DMS153 treated with DMSO at 0.1 percent for 48 hours (cell line): ENCODE results near the gene SLC38A5.
"Not testable (repeated sequence)": the region's sequence is repeated elsewhere in the genome, so short reads cannot be mapped to it uniquely, and the experiment has no call there.

Experiments
- DNase-seq: peaks from one replicate; lab custom pipeline; 2025; ENCODE audit not compliant: unreplicated experiment; lab: John Stamatoyannopoulos, UW

Gene SLC38A5

DNA sequence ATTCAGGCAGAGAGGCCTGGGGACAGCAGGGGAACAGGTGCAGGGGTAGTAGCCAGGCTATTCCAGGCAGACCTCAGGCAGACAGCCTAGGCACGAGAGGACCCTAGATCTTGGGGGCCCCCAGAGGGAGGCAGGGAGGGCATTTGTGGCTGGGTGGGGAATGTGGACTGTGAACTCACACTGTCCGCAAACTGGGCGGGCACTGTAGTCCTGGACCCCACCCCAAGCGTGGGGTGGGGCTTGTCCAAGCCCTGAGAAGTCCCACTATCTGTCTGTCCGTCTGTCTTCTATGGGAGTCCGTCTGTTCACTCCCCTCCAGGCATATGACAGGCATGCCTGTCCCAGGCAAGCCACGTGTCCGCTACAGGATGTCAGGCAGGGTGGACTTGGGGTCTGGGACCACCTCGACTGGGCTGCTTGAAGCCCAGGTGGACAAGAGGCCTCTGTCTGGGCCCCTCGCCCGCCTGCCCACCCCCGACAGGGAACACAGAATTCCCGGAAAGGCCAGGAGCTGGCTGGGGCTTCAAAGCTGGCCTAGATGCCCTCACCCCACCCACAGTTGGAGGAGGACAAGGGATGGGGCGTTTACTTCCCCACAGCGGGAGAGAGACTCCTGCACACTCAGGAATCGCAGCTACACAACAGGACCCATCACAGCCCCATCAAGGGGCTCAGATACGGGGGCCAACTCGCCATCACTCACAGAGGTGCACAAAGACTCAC is at the start of gene SLC38A5:
TSS of gene SLC38A5 (minus strand) at position 151 of the 723 bp plus-strand sequence. CDS start 2,336 bp downstream, outside the sequence.
- DNase-seq: no peak

DNA sequence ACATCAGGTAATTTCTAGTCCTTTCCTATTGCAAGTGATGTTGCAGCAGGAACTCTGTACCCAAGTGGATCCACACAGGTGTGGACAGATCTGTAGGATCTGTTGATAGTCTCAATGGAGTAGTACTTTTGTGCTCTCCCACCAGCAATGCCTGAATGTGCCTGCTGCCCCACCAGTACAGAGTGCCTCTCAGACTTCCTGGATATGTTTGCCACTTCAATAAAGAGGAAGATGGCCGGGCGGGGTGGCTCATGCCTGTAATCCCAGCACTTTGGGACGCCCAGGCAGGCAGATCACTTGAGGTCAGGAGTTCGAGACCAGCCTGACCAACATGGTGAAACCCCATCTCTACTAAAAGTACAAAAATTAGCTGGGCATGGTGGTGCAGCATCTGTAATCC is 49.4 kb upstream of the SLC38A5 start:
- not testable (repeated sequence) for DNase-seq

DNA sequence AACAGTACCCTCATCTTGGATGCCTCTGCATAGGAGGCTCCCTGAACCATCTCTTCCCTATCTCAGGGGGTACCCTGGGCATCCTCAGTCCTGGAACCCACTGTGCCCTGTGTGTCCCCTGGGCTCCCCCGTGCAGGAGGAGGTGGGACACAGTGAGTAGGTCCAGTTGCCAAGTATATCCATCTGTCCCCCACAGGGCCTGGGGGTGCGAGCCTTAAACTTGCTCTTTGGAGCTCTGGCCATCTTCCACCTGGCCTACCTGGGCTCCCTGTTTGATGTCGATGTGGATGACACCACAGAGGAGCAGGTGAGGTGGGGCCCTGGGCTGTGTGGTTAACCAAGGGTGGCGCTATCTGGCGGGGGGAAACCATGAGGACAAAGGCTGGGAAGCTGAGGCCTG is 46.9 kb upstream of the SLC38A5 start:
- DNase-seq: no peak

DNA sequence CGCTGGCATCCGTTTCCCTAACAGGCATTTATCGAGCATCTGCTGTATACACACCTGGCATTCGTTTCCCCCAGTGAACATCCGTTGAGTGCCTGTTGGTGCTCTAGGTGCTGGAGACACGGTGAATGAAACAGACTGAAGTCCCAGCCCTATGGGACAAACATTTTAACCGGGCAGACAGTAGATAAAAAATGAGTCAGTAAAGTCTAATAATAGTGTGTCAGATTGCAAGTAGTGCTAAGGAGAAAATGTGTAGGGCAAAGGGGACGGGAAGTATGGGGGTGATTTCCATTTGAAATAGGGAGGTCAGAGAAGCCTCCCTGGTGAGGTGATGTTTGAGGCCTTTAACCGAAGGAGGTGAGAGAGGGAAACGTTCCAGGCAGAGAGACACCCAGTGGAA is 46.2 kb upstream of the SLC38A5 start:
- DNase-seq: no peak

DNA sequence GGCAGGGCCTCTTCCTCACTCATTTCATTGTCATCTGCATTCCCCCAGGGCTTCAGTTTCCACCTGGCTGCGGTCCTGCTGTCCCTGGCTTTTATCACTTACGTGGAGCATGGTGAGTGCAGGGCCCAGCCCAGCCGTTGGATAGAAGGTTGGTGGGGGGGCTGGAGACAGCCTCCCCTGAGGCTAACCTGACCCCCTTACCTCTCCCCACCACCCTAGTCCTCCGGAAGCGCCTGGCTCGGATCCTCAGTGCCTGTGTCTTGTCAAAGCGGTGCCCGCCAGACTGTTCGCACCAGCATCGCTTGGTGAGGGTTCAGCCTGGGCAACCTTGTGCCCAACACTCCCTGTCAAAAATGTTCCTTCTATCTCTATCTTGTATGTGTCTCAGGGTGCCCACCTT is 45.8 kb upstream of the SLC38A5 start:
- DNase-seq: no peak

DNA sequence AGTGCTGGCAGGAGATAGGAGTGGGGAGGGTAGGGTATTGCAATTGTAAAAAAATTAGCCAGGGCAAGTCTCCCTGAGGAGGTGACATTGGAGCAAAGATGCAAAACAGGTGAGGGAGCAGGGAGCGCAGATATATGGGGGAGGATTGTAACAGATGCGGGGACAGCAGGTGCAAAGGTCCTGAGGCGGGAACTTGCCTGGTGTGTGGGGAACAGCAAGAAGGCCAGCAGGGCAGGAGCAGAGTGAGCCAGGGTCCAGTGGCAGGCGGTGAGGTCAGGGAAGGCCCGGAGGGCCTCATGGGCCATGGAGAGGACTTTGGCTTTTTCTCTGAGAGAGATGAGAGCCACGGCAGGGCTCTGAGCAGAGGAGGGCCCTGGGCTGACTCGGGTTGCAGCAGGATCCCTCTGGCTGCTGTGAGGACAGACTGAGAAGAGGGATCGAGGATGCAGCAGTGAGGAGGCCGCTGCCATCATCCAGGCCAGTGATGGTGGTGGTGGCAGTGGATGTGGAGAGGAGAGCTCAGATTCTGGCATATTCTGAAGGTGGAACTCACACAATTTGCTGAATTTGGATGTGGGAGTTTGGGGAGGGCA is 44.9 kb upstream of the SLC38A5 start:
- no peak for DNase-seq

DNA sequence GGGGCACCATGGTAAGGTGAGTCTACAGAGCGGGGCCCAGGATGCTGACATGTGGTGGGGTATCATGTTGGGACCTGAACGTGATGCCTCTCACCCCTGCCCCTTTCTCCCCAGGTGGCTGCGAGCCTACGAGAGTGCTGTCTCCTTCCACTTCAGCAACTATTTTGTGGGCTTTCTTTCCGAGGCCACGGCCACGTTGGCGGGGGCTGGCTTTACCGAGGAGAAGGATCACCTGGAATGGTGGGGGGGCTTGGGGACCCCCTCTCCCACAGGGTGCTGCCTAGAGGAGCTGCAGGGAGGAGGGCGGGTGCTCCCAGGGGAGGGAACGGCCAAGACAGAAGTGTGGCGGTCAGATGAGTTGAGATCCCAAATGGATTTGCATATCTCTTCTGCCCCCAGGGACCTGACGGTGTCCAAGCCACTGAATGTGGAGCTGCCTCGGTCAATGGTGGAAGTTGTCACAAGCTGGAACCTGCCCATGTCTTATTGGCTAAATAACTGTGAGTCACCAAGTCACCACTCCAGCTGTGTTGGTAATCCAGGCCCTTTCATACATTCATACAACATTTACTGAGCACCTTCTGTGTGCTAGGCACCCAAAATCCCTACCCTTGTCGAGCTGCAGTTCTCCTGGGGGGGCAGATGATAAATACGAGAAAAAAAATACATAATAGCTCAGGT is 44.2 kb upstream of the SLC38A5 start:
- DNase-seq: no peak

DNA sequence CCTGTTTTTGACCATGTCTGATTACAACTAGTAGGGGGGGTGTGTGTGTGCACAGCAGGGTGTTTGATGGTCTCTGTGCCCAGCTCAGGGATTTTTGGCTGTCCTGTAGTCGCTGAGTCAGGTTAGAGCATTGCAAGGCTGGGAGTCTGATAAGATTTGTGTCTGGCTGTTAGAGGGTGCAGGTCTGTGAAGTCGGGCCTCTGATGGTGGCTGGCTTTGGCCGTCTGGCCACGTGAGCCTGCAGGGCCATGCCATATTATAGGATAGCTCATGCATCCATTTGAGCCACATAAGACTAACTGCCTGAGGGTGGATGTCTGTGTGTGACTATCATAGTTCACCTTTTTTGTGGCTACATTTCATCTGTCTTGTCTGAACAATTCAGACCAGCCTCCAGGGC is 43.6 kb upstream of the SLC38A5 start:
- DNase-seq: no peak

DNA sequence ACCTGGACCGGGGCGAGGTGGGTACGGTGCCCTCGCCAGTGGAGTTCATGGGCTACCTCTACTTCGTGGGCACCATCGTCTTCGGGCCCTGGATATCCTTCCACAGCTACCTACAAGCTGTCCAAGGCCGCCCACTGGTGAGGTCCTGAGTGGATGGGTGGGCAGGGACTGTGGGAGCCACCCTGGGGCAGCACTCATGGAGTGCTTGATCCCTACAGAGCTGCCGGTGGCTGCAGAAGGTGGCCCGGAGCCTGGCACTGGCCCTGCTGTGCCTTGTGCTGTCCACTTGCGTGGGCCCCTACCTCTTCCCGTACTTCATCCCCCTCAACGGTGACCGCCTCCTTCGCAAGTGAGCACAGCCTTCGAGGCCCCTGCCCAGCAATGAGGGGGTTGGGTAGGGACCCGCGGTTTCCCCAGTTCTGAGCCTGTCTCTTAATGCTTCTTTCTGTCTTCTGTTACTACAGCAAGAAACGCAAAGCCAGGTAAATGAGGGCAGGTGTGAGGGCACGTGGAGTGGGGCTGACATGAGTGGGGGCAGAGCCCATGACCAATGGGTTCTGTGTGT is 42.4 kb upstream of the SLC38A5 start:
- no peak for DNase-seq

DNA sequence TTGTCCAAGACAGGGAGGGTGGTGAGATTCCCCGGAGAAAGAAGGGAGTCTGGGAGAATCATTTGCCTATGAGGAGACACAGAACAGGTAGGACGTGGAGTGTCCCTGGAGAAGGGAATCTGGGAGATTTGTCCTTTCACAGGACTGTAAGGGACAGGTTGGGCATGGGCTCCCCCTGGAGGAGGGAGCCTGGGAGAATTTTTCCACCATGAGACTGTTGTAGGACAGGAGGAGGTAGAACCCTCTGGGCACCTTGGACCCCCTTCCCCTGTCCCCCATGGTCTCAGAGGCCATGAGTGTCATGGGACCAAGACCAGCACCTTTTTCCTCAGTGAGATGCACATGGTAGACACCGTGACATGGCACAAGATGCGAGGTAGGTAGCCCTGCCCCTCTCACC is 41.5 kb upstream of the SLC38A5 start:
- no peak for DNase-seq

DNA sequence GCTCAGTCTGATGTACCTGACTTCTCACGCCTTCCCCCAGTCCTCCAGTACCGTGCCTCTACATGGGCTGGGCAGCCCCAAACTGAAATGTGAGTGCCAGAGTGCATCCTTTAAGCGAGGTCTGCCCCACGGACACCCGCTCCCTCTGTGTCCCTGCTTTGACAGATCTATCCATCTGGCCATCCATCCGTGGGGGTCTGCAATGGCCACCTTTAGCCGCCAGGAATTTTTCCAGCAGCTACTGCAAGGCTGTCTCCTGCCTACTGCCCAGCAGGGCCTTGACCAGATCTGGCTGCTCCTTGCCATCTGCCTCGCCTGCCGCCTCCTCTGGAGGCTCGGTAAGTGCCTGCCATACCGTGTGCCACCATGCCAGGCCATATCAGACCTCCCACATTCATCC is 39.6 kb upstream of the SLC38A5 start:
- no peak for DNase-seq

DNA sequence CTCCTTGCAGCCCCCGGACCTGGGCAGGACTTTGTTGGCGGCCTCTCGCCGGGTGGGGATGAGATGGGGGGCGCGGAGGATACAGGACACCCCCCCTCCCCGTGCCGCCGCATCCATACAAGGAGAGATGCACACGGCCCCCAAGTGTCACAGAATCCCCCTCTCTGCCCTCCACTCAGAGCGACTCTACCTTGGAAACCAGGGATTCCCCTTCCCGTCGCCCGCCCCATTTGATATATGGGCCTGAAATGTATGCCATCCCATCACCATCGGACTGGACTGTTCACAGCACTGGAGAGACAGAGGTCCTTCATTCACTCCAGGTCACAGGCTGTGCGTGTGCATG is 39.2 kb upstream of the SLC38A5 start:
- no peak for DNase-seq

DNA sequence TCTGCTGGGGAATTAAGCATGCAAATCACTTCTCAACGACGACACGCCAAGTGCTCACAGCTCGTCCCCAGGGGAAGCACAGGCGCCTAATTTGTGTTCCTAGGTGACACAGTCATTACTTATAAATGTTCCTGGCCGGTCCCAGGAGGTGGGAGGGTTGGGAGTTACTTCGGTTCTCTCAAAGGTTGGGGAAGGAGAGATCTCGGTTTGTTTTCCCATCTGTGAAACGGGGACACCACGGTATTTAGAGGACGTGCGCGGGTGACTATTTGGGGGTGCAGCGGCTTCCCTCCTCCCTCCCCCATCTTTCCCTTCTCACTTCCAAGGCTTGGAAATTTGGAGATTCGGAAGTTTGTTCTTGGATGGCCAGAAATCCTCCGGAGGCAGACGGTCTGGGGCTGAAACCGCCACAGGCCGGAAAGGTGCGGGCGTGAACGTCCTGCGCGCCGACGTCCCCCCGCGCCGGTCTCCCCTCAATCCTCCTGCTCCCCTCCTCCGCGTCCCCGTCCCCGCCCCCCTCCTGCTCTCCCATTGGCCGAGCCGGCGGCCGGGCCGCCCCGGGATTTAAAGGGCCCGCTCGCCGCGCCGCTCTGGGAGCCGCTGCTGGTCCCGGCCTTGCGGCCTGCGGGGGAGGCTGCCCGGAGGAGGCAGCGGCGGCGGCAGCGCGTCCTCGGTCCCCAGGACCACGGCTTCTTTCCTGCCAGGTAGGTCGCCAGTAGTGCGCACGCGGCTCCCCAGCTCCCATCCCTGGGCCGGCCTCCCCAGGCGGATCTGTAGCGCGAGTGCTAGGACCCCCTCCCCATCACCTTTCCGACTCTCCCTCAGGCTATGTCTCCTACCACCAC is 38.6 kb upstream of the SLC38A5 start, which contains the start of gene PORCN:
TSS of gene PORCN (plus strand) at position 593 of the 845 bp plus-strand sequence. CDS start 829 bp downstream, outside the sequence.
- DNase-seq: peak; percentile 0

DNA sequence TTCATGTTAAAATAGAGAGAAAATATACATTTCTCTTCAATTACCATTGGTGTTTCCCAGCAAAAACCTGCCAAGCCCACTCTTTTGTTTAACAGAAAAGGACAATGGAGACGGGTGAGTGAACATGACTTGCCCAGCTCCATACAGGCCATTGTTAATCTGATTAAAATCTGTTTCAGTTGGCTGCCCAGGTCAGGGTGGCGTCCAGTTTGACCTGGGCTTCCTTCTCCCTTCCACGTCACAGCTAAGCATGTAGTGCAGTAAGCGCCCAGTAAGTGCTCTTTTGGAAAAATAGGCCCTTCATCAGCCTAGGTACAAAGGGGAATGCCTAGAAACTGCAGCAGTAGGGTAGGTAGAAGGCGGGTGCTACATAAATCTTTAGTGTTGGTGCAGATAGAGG is 37.2 kb upstream of the SLC38A5 start:
- no peak for DNase-seq

DNA sequence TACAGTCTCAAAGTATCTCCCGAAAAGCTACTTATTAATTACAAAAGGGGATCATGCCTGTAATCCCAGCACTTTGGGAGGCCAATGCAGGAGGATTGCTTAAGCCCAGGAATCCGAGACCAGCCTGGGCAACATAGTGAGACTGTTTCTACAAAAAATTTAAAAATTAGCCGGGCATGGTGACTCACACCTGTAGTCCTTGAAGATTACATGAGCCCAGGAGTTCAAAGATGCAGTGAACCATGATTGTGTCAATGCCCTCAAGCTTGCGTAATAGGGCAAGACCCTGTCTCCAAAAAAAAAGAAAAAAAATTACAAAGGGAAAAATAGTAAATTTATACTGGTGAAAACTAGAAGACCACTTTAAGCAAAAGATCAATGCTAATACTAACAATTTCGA is 35.4 kb upstream of the SLC38A5 start:
- no peak for DNase-seq

DNA sequence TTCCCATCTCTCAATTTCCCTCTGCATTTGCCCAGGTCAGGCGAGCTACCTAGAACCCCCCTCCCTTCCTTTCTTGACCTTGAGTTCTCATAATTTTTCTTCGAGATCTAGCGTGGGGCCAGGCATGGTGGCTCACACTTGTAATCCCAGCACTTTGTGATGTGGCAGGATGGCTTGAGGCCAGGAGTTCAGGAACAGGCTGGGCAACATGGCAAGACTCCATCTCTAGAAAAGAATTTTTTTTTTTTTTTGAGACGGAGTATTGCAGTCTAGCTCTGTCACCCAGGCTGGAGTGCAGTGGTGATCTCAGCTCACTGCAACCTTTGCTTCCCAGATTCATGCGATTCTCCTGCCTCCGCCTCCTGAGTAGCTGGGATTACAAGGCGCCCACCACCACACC is 34.2 kb upstream of the SLC38A5 start:
- DNase-seq: no peak

DNA sequence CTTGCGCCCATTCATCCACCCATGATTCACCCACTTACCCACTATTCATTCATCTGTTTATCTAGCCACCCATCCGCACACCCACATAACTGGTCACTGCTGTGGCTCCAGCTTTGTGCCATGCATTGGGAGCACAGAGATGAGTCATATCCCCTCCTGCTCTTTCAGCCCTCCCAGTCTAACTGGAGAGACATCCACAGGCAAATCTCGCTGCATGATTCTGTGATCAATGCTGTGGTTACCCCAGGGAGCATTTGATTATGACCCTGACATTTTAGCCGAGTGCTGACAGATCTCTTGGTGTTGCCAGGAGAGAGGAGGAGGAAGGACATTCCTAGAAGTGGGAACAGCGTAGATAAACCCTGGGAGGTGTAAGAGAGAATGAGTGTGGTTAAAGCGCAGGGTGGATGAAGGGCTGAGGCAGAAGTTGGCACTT is 28.3 kb upstream of the SLC38A5 start:
- no peak for DNase-seq

DNA sequence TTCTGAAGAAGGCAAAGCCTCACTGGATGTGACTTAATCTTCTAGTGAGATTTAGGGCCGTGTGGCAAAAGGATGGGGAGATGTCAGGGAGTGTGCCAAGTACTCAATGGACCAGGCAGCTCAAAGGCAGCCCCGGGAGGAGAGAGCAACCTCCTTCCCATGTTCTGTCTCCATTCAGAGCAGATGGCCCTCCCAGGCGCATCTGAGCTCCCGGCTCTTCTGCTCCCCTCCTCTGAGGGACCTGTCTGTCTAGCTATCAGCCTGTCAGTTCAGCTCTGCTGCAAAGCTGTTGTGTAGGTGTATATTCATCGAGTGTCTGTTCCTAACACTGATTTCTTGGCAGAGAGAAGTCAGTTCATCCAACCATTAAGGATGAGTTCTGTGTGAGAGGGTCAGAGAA is 27.8 kb upstream of the SLC38A5 start:
- DNase-seq: no peak

DNA sequence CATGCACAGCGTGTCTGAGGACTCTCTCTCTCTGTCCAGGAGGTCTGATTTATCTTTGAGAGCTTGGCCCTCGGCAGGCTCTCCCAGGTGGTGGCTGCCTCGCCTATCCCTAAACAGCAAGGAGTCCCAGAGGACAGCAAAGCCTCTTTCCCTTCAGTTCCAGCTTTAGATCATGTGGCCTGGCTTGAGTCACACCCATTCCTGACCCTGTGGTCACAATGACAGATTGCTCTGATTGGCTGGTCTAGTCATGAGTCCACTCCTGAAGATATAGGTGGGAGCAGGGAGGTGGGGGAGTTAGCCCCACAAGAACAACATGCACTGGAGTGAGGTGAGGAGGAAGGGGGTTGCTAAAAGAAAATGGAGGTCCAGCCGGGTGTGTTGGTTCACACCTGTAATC is 26.6 kb upstream of the SLC38A5 start:
- DNase-seq: no peak

DNA sequence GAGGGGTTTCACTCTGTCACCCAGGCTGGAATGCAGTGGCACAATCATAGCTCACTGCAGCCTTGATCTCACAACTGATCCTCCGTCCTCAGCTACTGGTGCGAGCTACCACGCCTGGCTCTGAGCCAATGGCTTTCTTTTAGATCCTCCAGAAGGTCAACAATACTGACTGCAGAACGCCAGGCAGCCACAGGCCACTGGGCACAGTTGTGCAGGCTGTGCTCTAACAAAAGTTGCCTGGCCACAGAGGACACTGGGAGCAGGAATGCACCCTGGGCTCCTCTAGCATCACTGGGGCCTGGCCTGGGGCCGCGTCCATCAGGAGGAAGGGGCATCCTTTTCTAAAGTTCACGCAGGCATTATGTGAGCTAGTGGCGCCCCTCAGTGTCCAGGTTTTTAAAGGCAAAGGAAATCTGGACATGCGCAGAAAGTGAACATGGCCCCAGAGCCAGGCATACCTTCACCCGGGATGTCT is 23.9 kb upstream of the SLC38A5 start:
- DNase-seq: no peak
